Posterior cingulate gyrus (tissue), 11 donors: ENCODE results near the gene HNRNPCL4.
"Not testable (repeated sequence)": the region's sequence is repeated elsewhere in the genome, so short reads cannot be mapped to it uniquely, and the experiment has no call there.

Experiments used
- DNase-seq, 10 donors: peaks; one replicate each; pipeline versions ENCODE4 v3.0.0 to v3.0.0-alpha.2; 2020 to 2021; ENCODE audit warnings: mixed read lengths in 3 of 10
- intact Hi-C: fragments of 100-400 bp; cut with DNase I; formaldehyde crosslinking; loops from one replicate; pipeline ENCODE4 v1.15.1; 2023

Gene HNRNPCL4

DNA sequence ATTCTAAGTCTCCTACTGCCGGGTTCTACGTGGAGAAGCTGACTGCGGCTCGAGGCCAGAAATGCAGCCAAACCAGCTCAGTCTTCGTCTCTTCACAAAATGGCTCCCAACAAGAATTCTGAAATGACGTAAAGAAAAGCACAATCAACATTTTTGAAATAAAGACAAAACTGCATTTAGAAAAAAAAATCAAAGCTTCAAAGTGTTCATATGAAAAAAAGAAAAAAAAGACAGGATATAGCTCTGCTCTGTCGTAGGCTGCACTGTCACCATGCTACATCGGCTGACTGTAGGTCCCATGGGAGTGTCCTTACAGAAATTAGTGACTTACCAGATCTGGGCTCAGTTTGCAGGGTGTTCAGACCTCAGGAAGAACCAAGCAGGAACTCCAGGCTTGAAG lies at the start of gene HNRNPCL4:
Gene HNRNPCL4, minus strand, starts transcription at position 101 of the 400 bp plus-strand sequence. CDS start 164 bp downstream, outside the sequence.
- DNase-seq, intact Hi-C loops: not testable (repeated sequence)

DNA sequence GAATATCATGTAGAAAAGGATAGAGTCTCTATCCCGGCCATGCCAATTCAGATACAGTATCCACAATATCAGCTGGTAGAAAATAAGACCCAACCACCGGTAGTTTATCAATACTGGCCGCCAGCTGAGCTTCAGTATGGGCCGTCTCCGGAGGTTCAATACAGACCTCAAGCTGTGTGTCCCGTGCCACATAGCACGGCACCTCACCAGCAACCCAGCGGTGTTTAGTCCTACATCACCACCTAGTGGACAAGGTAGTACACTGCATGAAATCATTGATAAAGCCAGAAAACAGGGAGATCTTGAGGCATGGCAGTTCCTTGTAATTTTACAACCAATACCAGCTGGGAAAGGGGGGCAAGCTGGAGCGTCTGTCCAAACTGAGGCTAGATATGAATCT lies 43.3 kb upstream of the HNRNPCL4 start:
- intact Hi-C loops, DNase-seq: not testable (repeated sequence)

DNA sequence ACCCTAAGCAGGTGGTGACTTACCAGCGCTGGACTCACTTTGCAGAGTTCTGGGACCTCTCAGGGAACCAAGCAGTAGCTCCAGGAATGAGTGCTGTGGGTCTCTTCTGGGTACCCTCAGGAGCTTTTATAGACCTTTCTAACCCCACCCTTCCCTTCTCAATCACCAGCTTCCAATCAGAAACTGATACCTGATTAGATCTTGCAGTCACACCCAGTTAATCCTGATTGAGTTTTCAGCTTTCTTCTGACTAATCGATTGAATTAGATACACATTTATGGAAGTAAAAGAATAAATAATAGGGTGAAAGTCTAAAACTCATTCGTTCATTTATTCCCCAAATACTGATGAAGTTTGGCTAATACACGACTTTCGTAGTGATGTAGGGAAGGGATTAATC lies 35.9 kb upstream of the HNRNPCL4 start, which contains the start of gene PRAMEF13:
Gene PRAMEF13, minus strand, starts transcription at position 101 of the 400 bp plus-strand sequence. CDS start 1,820 bp downstream, outside the sequence.
- DNase-seq, intact Hi-C loops: not testable (repeated sequence)

DNA sequence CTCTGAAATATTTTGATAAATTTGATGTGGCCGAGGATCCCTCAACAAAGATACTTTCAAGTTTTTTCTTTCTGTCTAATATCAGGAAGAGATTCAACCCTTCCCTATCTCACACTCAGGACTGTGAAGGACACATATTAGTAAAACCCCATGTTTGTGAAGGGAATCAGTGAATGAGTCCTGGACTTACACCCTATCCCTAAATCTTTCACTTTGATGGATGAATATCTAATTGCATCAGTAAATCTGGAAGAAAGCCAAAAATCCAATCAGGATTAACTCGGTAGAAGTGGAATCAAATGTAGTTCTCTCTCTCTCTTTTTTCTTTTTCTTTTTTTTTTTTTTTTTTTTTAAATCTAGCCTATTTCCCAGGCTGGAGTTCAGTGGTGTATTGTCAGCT lies 6.1 kb upstream of the HNRNPCL4 start, which contains the start of gene PRAMEF9:
Gene PRAMEF9, plus strand, starts transcription at position 301 of the 400 bp plus-strand sequence. CDS start 3,433 bp downstream, outside the sequence.
- DNase-seq, intact Hi-C loops: not testable (repeated sequence)

DNA sequence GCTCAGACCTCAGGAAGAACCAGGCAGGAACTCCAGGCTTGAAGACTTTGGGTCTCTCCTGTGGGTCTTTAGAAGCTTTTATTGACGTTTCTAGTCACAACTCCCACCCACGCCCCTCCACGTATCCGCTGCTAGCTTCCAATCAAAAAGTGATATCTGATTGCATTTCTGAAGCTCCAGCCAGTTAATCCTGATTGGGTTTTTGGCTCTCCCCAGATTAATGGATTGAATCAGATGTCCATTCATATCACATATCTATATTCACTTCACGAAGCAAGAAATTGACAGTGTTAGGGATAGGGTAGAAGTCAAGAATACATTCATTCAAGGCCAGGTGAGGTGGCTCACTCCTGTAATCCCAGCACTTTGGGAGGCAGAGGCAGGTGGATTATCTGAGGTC lies 9.5 kb downstream of the HNRNPCL4 start, which contains the start of gene PRAMEF26:
Gene PRAMEF26, minus strand, starts transcription at position 101 of the 400 bp plus-strand sequence. CDS start 2,914 bp downstream, outside the sequence.
- intact Hi-C loops, DNase-seq: not testable (repeated sequence)

DNA sequence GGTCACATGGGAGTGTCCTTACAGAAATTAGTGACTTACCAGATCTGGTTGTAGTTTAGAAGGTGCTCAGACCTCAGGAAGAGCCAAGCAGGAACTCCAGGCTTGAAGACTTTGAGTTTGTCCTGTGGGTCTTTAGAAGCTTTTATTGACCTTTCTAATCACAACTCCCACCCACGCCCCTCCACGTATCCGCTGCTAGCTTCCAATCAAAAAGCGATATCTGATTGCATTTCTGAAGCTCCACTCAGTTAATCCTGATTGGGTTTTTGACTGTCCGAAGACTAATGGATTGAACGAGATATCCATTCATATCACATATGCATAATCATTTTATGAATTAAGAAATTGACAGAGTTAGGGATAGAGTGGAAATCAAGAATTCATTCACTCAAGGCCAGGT lies 48.7 kb downstream of the HNRNPCL4 start, which contains the start of gene HNRNPCL2:
Gene HNRNPCL2, minus strand, starts transcription at position 101 of the 400 bp plus-strand sequence. CDS start 454 bp downstream, outside the sequence.
- intact Hi-C loops: not testable (repeated sequence)
- DNase-seq: peak in 1 of 10 donors; percentile 3
